Neuronal stem cell (in vitro differentiated cells): ENCODE results near the gene BCL11B.
A peak's percentile ranks its signal among the peaks of the same experiment; 100 is the strongest.

Experiments
- DNase-seq: peaks from one replicate; pipeline ENCODE4 v3.0.0-alpha.2; 2013; ENCODE audit warnings: low spot score
- H2AFZ ChIP-seq: one replicate; pipeline ENCODE4 v1.6.1; 2013; ENCODE audit warnings: mild to moderate bottlenecking, low read length, inconsistent platforms
- H2AK5ac ChIP-seq: 2 replicates; pipeline ENCODE4 v1.6.1; 2013; ENCODE audit warnings: low read depth, mild to moderate bottlenecking, inconsistent platforms, low read length, moderate library complexity, mixed read lengths
- H2BK120ac ChIP-seq: 2 replicates; pipeline ENCODE4 v1.6.1; 2013; ENCODE audit warnings: low read depth, mild to moderate bottlenecking, inconsistent platforms, low read length, moderate library complexity, mixed read lengths
- H2BK12ac ChIP-seq: one replicate; pipeline ENCODE4 v1.6.1; 2013; ENCODE audit warnings: low read length, inconsistent platforms
- H2BK15ac ChIP-seq: 2 replicates; pipeline ENCODE4 v1.6.1; 2013; ENCODE audit warnings: mild to moderate bottlenecking, low read length, inconsistent platforms, mixed read lengths
- H2BK5ac ChIP-seq: one replicate; pipeline ENCODE4 v1.6.1; 2013; ENCODE audit warnings: inconsistent platforms, mild to moderate bottlenecking, low read length, moderate library complexity
- H3K14ac ChIP-seq: one replicate; pipeline ENCODE4 v1.6.1; 2013; ENCODE audit warnings: low read length, inconsistent platforms
- H3K18ac ChIP-seq: 2 replicates; pipeline ENCODE4 v1.6.1; 2013; ENCODE audit warnings: low read length, inconsistent platforms
- H3K23ac ChIP-seq: 2 replicates; pipeline ENCODE4 v1.6.1; 2013; ENCODE audit warnings: low read depth, mild to moderate bottlenecking, mixed read lengths, low read length, inconsistent platforms; ENCODE audit not compliant: poor library complexity
- H3K27ac ChIP-seq: replicated peaks from 3 replicates; pipeline ENCODE4 v1.5.1; 2013; ENCODE audit warnings: low read length, inconsistent platforms
- H3K27me3 ChIP-seq, 3 experiments: 2 replicates each; pipeline ENCODE4 v1.6.1; 2013; ENCODE audit warnings: low read length in 3 of 3, mild to moderate bottlenecking in 2 of 3, inconsistent platforms in 1 of 3, low read depth in 1 of 3, mixed read lengths in 1 of 3, moderate library complexity in 1 of 3; ENCODE audit not compliant: control insufficient read depth in 3 of 3, insufficient read depth in 3 of 3
- H3K36me3 ChIP-seq, 2 donors: replicated peaks in 1 of 2; 2 replicates each; pipeline ENCODE4 v1.6.1; 2013; ENCODE audit warnings: low read length in 2 of 2; ENCODE audit not compliant: control insufficient read depth in 2 of 2, insufficient read depth in 2 of 2
- H3K4ac ChIP-seq: 2 replicates; pipeline ENCODE4 v1.6.1; 2013; ENCODE audit warnings: inconsistent platforms, mild to moderate bottlenecking, low read length, moderate library complexity
- H3K4me1 ChIP-seq, 2 donors: 1 replicate in 1 of 2; 2 replicates in 1 of 2; pipeline ENCODE4 v1.6.1; 2013; ENCODE audit warnings: low read length in 2 of 2, low read depth in 1 of 2; ENCODE audit not compliant: control insufficient read depth in 2 of 2, insufficient read depth in 1 of 2
- H3K4me2 ChIP-seq: one replicate; pipeline ENCODE4 v1.6.1; 2013; ENCODE audit warnings: mild to moderate bottlenecking, low read length, inconsistent platforms; ENCODE audit not compliant: insufficient read depth, poor library complexity, severe bottlenecking
- H3K4me3 ChIP-seq, 2 donors: 2 replicates each; pipeline ENCODE4 v1.5.1; 2013; ENCODE audit warnings: low read length in 2 of 2, mild to moderate bottlenecking in 2 of 2, inconsistent platforms in 1 of 2, moderate library complexity in 1 of 2
- H3K79me1 ChIP-seq: one replicate; pipeline ENCODE4 v1.6.1; 2013; ENCODE audit warnings: low read depth, mild to moderate bottlenecking, inconsistent platforms, low read length, moderate library complexity
- H3K9ac ChIP-seq: one replicate; pipeline ENCODE4 v1.6.1; 2013; ENCODE audit warnings: mild to moderate bottlenecking, low read depth, low read length, inconsistent platforms; ENCODE audit not compliant: poor library complexity
- H3K9me3 ChIP-seq, 2 donors: replicated peaks in 1 of 2; 2 replicates each; pipeline versions ENCODE3 to v1.6.1; 2013; ENCODE audit warnings: low read length in 2 of 2, mild to moderate bottlenecking in 2 of 2, inconsistent platforms in 1 of 2, low read depth in 1 of 2, mixed read lengths in 1 of 2, moderate library complexity in 1 of 2; ENCODE audit not compliant: control insufficient read depth in 2 of 2, insufficient read depth in 1 of 2
- H4K8ac ChIP-seq: one replicate; pipeline ENCODE4 v1.6.1; 2013; ENCODE audit warnings: low read depth, mild to moderate bottlenecking, inconsistent platforms, low read length, moderate library complexity
- H4K91ac ChIP-seq: one replicate; pipeline ENCODE4 v1.6.1; 2013; ENCODE audit warnings: low read length, low read depth, mild to moderate bottlenecking, inconsistent platforms; ENCODE audit not compliant: poor library complexity
- WGBS, 2 donors: extraction: QIAGEN DNeasy Blood & Tissue Kit; methylation state at CpG; one replicate each; pipeline ENCODE4 v1.1.7; 2013; ENCODE audit warnings: missing lambda C conversion rate in 2 of 2, mixed read lengths in 1 of 2; ENCODE audit not compliant: insufficient read length in 2 of 2, insufficient replicate concordance in 1 of 2; ENCODE audit errors: extremely low coverage in 2 of 2; 5-methylcytosine and 5-hydroxymethylcytosine counted together

Gene BCL11B

DNA sequence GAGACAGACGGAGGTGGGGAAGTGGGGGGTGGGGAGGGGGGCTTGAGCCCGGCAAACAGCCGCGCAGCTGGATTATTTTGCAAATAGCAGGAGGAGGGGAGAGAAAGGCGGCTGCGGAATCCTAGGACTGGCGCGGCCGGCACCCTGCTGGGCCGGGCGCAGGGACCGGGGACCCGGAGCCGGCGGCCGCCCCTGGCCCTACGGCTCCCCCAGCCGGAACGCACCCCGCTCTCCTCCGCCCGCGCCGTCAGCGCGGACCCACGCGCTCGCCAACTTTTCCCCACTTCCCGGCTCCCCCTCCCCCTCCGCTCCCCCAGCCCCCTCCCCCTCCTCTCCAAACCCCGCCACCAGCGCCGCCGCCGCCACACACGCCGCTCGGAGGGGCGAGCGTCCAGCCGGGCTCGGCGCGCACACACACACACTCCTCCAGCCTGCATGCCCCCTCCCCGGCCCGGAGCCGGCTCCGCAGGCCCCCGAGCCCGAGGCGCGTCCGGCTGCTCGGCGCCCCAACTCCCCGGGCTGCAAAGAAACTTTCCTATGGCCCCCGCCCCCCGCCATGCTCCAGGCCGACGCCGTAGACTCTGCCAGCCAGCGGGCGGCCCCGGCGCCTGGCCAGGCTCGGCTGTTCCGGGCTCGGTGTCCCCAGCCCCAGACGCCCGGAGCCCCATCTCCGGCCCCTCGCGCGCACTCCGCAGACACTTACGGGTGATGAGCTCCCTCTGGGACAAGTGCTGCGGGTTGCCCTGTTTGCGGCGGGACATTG, 1.4 kb downstream of the BCL11B start:
- Histone ChIP-seq H3K9me3 (no peaks in the 10 kb centered on the region), H2BK120ac (no peak overlapping the region), H3K4me3 (peak overlapping the region in 1 of 2 donors; percentile 75), H3K14ac (no peak overlapping the region), H3K36me3 (no peaks in the 10 kb centered on the region), H3K18ac (peak overlapping the region; percentile 62), H3K4me2 (peak overlapping the region; percentile 99), H2BK5ac (no peak overlapping the region), H4K91ac (no peak overlapping the region), H3K4me1 (peaks cover 9 to 12% of the 10 kb centered on the region in 2 donors), H2BK15ac (no peak overlapping the region), H3K27ac (no peak overlapping the region), H3K23ac (no peak overlapping the region), H2AFZ (peak overlapping the region; percentile 83), H2BK12ac (no peak overlapping the region), H3K27me3 (peaks cover 24 to 93% (median 68%) of the 10 kb centered on the region in 3 experiments), H3K4ac (no peak overlapping the region), H3K79me1 (no peaks in the 10 kb centered on the region), H3K9ac (peak overlapping the region; percentile 50), H2AK5ac (no peak overlapping the region), H4K8ac (no peak overlapping the region)
- no CpG with 5 or more reads among the region's 80 CpGs for WGBS, 2 donors
- DNase-seq: no peak

DNA sequence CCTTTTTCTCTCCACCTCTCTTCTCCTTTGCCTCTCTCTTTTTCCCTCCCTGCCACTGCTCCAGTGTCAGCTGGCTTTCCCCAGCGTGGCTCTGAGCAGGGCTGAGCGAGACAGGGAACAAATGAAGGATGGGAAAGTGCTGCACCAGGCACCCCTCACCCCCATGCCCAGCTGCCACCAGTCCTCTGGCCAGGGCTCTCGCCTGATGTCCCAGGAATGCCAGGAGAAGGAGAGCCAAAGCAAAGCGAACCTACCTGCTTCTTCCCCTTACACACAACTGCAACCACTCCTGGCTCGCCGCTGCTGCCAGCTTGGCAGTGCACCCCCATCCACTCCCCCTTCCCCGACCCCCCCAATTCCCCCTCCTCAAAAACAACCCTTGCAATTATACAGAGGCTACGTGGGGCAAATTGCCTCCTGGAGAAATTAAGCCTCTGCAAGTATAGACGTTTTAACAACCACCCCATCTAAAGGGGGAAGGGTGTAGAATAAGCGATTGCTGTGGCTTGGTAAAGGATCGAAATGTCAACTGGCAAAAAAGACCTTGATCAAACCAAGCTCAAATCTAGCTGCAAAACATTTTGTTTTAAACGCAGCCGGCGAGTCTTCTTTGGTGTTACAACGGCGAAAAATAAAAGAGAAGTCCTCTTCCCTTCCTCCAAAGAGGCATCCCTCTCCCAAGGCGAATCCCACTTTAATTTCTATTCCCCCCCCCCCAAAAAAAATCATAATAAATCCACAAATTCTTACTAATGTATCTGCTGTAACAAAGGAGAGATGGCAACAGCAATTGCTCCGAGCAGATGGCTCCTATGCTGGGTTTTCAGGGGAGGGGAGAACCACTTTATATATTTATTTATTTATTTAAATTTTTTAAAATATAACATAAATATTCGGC, 2.9 kb downstream of the BCL11B start:
- Histone ChIP-seq H3K4me1 (peaks cover 8 to 12% of the 10 kb centered on the region in 2 donors), H3K4ac (no peak overlapping the region), H2BK120ac (no peak overlapping the region), H4K91ac (no peak overlapping the region), H3K27ac (no peak overlapping the region), H4K8ac (no peak overlapping the region), H2BK15ac (no peak overlapping the region), H3K4me3 (no peak overlapping the region), H3K9ac (no peak overlapping the region), H3K14ac (no peak overlapping the region), H2AFZ (no peak overlapping the region), H3K4me2 (no peak overlapping the region), H2BK5ac (no peak overlapping the region), H3K27me3 (peaks cover 24 to 98% (median 65%) of the 10 kb centered on the region in 3 experiments), H2AK5ac (no peak overlapping the region), H3K36me3 (no peaks in the 10 kb centered on the region), H2BK12ac (no peak overlapping the region), H3K79me1 (no peaks in the 10 kb centered on the region), H3K9me3 (no peaks in the 10 kb centered on the region), H3K23ac (no peak overlapping the region), H3K18ac (no peak overlapping the region)
- DNase-seq: no peak
- no CpG with 5 or more reads among the region's 19 CpGs for WGBS, 2 donors

DNA sequence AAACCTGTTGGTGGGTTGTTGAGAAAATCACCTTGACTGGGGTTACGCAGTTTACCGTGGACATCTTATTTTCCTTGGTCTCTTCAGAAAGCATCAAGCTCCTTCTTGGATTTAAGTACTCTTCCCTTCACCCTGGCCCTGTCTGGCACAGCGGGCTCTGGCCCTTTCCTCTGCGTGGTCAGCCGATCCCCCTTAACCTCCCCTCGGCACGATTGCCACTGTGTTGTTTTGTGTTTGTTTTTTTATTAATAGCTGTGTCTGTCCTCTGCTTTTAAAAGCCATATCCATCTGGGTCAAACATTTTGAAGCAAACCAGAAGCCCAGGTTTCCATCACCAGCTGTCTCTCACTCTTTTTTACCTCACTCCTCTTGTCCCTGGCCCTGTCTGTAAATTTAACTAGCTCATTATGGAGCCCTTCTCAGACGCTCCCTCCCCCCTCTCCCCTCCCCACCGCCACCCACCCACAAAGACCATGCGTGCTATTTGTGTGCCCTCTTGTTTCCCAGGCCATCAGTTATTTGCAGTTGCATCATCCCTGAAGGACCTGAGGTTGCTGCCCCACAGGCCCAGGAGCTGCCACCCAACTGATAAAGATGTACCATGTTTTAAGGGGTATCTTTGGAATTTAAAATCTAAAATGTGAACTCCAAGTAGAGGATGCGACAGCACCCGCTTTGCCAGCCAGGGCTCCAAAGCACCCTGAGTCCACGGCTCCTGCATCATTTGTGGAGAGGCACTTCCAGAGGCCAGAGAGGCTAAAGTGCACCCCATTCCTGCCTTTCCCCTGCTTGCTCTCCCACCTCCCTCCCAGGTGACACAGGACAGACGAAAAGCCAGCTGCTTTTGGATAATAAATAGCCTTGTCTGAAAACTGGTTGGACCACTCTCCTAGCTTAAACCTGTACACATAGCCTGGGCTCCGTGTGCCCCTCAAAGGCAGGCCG, 3.9 kb downstream of the BCL11B start:
- Histone ChIP-seq H4K8ac (no peak overlapping the region), H3K23ac (no peak overlapping the region), H3K14ac (no peak overlapping the region), H3K4me2 (no peak overlapping the region), H4K91ac (no peak overlapping the region), H3K27me3 (peaks cover 16 to 98% (median 56%) of the 10 kb centered on the region in 3 experiments), H3K9me3 (no peaks in the 10 kb centered on the region), H2BK120ac (no peak overlapping the region), H3K4me3 (no peak overlapping the region), H3K4me1 (peaks cover 7 to 8% of the 10 kb centered on the region in 2 donors), H2AK5ac (no peak overlapping the region), H2BK15ac (no peak overlapping the region), H3K27ac (no peak overlapping the region), H3K9ac (no peak overlapping the region), H3K18ac (no peak overlapping the region), H3K79me1 (no peaks in the 10 kb centered on the region), H2BK5ac (no peak overlapping the region), H2AFZ (no peak overlapping the region), H2BK12ac (no peak overlapping the region), H3K36me3 (no peaks in the 10 kb centered on the region), H3K4ac (no peak overlapping the region)
- no CpG with 5 or more reads among the region's 16 CpGs for WGBS, 2 donors
- no peak for DNase-seq
